HEK293 (cell line): Measurements from ENCODE around the gene ZSCAN18.

Source experiments
- CTCF ChIA-PET: fragments of 350-600 bp; formaldehyde crosslinking; extraction: SDS; loops from one replicate; lab custom pipeline; 2021; ENCODE audit warnings: antibody characterized with exemption; lab: Yijun Ruan, JAX
- POLR2A ChIA-PET: fragments of 300-600 bp; formaldehyde crosslinking; extraction: SDS; loops from one replicate; lab custom pipeline; 2020; ENCODE audit warnings: antibody characterized with exemption, inconsistent platforms; lab: Yijun Ruan, JAX
- H3K27ac ChIP-seq: fragments of 200-500 bp; sonication (Bioruptor generic); 2 replicates; pipeline ENCODE4 v1.5.1; 2014; ENCODE audit warnings: low read depth, low read length, control low read depth, inconsistent platforms; ENCODE audit errors: extremely low read depth
- H3K36me3 ChIP-seq, 2 experiments: fragments of 200-500 bp in 1 of 2; sonication (Bioruptor generic) in 1 of 2; 1 replicate in 1 of 2; 2 replicates in 1 of 2; pipeline ENCODE4 v1.5.1; 2014 to 2017; ENCODE audit warnings: inconsistent platforms in 2 of 2, low read length in 2 of 2; ENCODE audit not compliant: control insufficient read depth in 2 of 2, insufficient read depth in 1 of 2
- H3K4me1 ChIP-seq: fragments of 200-500 bp; sonication (Bioruptor generic); 2 replicates; pipeline ENCODE4 v1.5.1; 2014; ENCODE audit warnings: mild to moderate bottlenecking, low read length, inconsistent platforms; ENCODE audit not compliant: control insufficient read depth, insufficient read depth
- H3K4me3 ChIP-seq: 2 replicates; pipeline ENCODE4 v1.5.1; 2011; ENCODE audit warnings: low read depth, mild to moderate bottlenecking, control low read depth, low read length, moderate library complexity
- H3K9me3 ChIP-seq: fragments of 200-500 bp; sonication (Bioruptor generic); 2 replicates; pipeline ENCODE4 v1.5.1; 2014; ENCODE audit warnings: low read depth, low read length, inconsistent platforms; ENCODE audit not compliant: control insufficient read depth, insufficient read depth
- GLI4 ChIP-seq: fragments of 450-650 bp; formaldehyde crosslinking; IDR thresholded peaks from 2 replicates; pipeline ENCODE4 v1.5.1; 2016; ENCODE audit warnings: missing biosample characterization, missing genetic modification characterization
- KLF1 ChIP-seq: fragments of 450-650 bp; formaldehyde crosslinking; IDR thresholded peaks from 2 replicates; pipeline ENCODE4 v1.5.1; 2016; ENCODE audit warnings: missing biosample characterization, missing genetic modification characterization
- MYNN ChIP-seq: fragments of 450-650 bp; formaldehyde crosslinking; IDR thresholded peaks from 2 replicates; pipeline ENCODE4 v1.5.1; 2016; ENCODE audit warnings: missing biosample characterization, missing genetic modification characterization, borderline replicate concordance
- RBAK ChIP-seq: fragments of 450-650 bp; formaldehyde crosslinking; IDR thresholded peaks from 2 replicates; pipeline ENCODE4 v1.5.1; 2016; ENCODE audit warnings: missing biosample characterization, missing genetic modification characterization
- SETDB1 ChIP-seq: IDR thresholded peaks from one replicate; pipeline ENCODE4 v1.6.1; 2017; ENCODE audit warnings: mild to moderate bottlenecking, low read length, moderate library complexity, mixed read lengths; ENCODE audit not compliant: insufficient read length
- SP3 ChIP-seq: fragments of 450-650 bp; formaldehyde crosslinking; IDR thresholded peaks from 2 replicates; pipeline ENCODE4 v1.5.1; 2016; ENCODE audit warnings: missing biosample characterization, missing genetic modification characterization
- TRIM28 ChIP-seq: IDR thresholded peaks from 2 replicates; pipeline ENCODE4 v1.6.1; 2011; ENCODE audit warnings: low read length, control low read depth, borderline replicate concordance
- ZBTB1 ChIP-seq: fragments of 450-650 bp; formaldehyde crosslinking; IDR thresholded peaks from 2 replicates; pipeline ENCODE4 v1.5.1; 2016; ENCODE audit warnings: missing biosample characterization, missing genetic modification characterization
- ZNF169 ChIP-seq: fragments of 450-650 bp; formaldehyde crosslinking; IDR thresholded peaks from 2 replicates; pipeline ENCODE4 v1.5.1; 2016; ENCODE audit warnings: missing biosample characterization, missing genetic modification characterization
- ZNF174 ChIP-seq: fragments of 450-650 bp; formaldehyde crosslinking; IDR thresholded peaks from 2 replicates; pipeline ENCODE4 v1.5.0; 2017; ENCODE audit warnings: missing biosample characterization, mild to moderate bottlenecking, missing genetic modification characterization
- ZNF214 ChIP-seq: fragments of 450-650 bp; formaldehyde crosslinking; IDR thresholded peaks from 2 replicates; pipeline ENCODE4 v1.5.1; 2017; ENCODE audit warnings: missing biosample characterization, mild to moderate bottlenecking, missing genetic modification characterization, borderline replicate concordance
- ZNF221 ChIP-seq: fragments of 450-650 bp; formaldehyde crosslinking; IDR thresholded peaks from 2 replicates; pipeline ENCODE4 v1.5.1; 2017; ENCODE audit warnings: missing biosample characterization, missing genetic modification characterization, borderline replicate concordance
- ZNF280D ChIP-seq: fragments of 450-650 bp; formaldehyde crosslinking; IDR thresholded peaks from 2 replicates; pipeline ENCODE4 v1.5.1; 2016; ENCODE audit warnings: missing biosample characterization, missing genetic modification characterization
- ZNF302 ChIP-seq: fragments of 450-650 bp; formaldehyde crosslinking; IDR thresholded peaks from 2 replicates; pipeline ENCODE4 v1.5.1; 2016; ENCODE audit warnings: missing biosample characterization, missing genetic modification characterization, low read depth
- ZNF335 ChIP-seq: fragments of 450-650 bp; formaldehyde crosslinking; conservative IDR thresholded peaks from 2 replicates; pipeline ENCODE4 v1.5.1; 2016; ENCODE audit warnings: missing biosample characterization, missing genetic modification characterization
- ZNF433 ChIP-seq: fragments of 450-650 bp; formaldehyde crosslinking; IDR thresholded peaks from 2 replicates; pipeline ENCODE4 v1.5.1; 2016; ENCODE audit warnings: missing biosample characterization, missing genetic modification characterization, low read depth
- ZNF473 ChIP-seq: fragments of 450-650 bp; formaldehyde crosslinking; IDR thresholded peaks from 2 replicates; pipeline ENCODE4 v1.5.1; 2017; ENCODE audit warnings: missing biosample characterization, missing genetic modification characterization
- ZNF518A ChIP-seq: fragments of 450-650 bp; formaldehyde crosslinking; conservative IDR thresholded peaks from 2 replicates; pipeline ENCODE4 v1.5.1; 2016; ENCODE audit warnings: low read depth, missing biosample characterization, missing genetic modification characterization
- ZNF626 ChIP-seq: fragments of 450-650 bp; sonication (Bioruptor Pico); formaldehyde crosslinking; IDR thresholded peaks from 2 replicates; pipeline ENCODE4 v1.5.1; 2018; ENCODE audit warnings: missing biosample characterization, missing genetic modification characterization, inconsistent platforms
- ZNF654 ChIP-seq: fragments of 450-650 bp; formaldehyde crosslinking; IDR thresholded peaks from 2 replicates; pipeline ENCODE4 v1.5.1; 2016; ENCODE audit warnings: low read depth, missing biosample characterization, missing genetic modification characterization
- ZNF701 ChIP-seq: fragments of 450-650 bp; formaldehyde crosslinking; IDR thresholded peaks from 2 replicates; pipeline ENCODE4 v1.5.1; 2016; ENCODE audit warnings: missing biosample characterization, missing genetic modification characterization
- ZXDB ChIP-seq: fragments of 450-650 bp; formaldehyde crosslinking; IDR thresholded peaks from 2 replicates; pipeline ENCODE4 v1.5.1; 2016; ENCODE audit warnings: missing biosample characterization, missing genetic modification characterization

The ZSCAN18 gene

GRCh38 chr19:58128041-58128685 is 30.1 kb upstream of the ZSCAN18 start (continued):
- 0 out of 2 replicates have a peak, but pooled peaks have one; percentile 30 for TF ChIP-seq ZNF518A (tag by site-specific recombination)
- TF ChIP-seq TRIM28: peak; percentile 100
- TF ChIP-seq, all 188 proteins: peak for 5

GRCh38 chr19:58123354-58123753 is 25.3 kb upstream of the ZSCAN18 start:
- no peak for TF ChIP-seq ZNF335
- TF ChIP-seq SP3 (tag by site-specific recombination): no peak
- no peak for TF ChIP-seq KLF1 (tag by site-specific recombination)
- no peak for TF ChIP-seq GLI4 (tag by site-specific recombination)
- 0 out of 2 replicates have a peak, but pooled peaks have one; percentile 36 for TF ChIP-seq ZNF626 (tag by site-specific recombination)
- TF ChIP-seq MYNN: no peak
- TF ChIP-seq ZNF654 (tag by site-specific recombination): no peak
- TF ChIP-seq ZNF221 (tag by site-specific recombination): no peak
- TF ChIP-seq ZNF518A (tag by site-specific recombination): 0 out of 2 replicates have a peak, but pooled peaks have one; percentile 25
- TF ChIP-seq ZBTB1 (tag by site-specific recombination): no peak
- TF ChIP-seq ZNF169 (tag by site-specific recombination): peak; percentile 72; the same call in 1 of the 2 replicates
- no peak for TF ChIP-seq ZNF701 (tag by site-specific recombination)
- no peak for TF ChIP-seq ZXDB (tag by site-specific recombination)
- no peak for TF ChIP-seq ZNF302 (tag by site-specific recombination)
- peak; percentile 80; the same call in 1 of the 2 replicates for TF ChIP-seq TRIM28
- TF ChIP-seq SETDB1: peak; percentile 71
- TF ChIP-seq ZNF473 (tag by site-specific recombination): no peak
- TF ChIP-seq ZNF214 (tag by site-specific recombination): no peak
- TF ChIP-seq ZNF174 (tag by site-specific recombination): no peak
- TF ChIP-seq ZNF433 (tag by site-specific recombination): no peak
- TF ChIP-seq ZNF280D (tag by site-specific recombination): peak; percentile 86
- no peak for TF ChIP-seq RBAK (tag by site-specific recombination)
- Histone ChIP-seq H3K4me1 (no peaks in the 10 kb centered on the region), H3K4me3 (no peak overlapping the region), H3K9me3 (peaks cover 5% of the 10 kb centered on the region; the same call in 1 of the 2 replicates), H3K27ac (no peak overlapping the region), H3K36me3 (peaks cover 0 to 11% of the 10 kb centered on the region in 2 experiments; a peak in 1 of 3 replicates)
- POLR2A ChIA-PET: no interaction called here
- CTCF ChIA-PET: interaction anchor here (0.6 kb wide), 2 partner anchors 31 to 1712 kb away, joined by 3 to 4 read pairs; no protein-coding TSS in a partner anchor
